Central memory CD4-positive, alpha-beta T cell (primary cell): ENCODE data around the gene NCF4.
A peak's percentile ranks its signal among the peaks of the same experiment; 100 is the strongest.

Experiments used
- DNase-seq: peaks from one replicate; pipeline ENCODE4 v3.0.0; 2022
- total RNA-seq, 3 experiments: gene quantifications; one replicate each; lab custom pipeline; 2026; lab: John Stamatoyannopoulos, UW

Gene NCF4
- 0.53 to 10.4 (median 10.4) reads per million in 3 experiments for total RNA-seq

DNA sequence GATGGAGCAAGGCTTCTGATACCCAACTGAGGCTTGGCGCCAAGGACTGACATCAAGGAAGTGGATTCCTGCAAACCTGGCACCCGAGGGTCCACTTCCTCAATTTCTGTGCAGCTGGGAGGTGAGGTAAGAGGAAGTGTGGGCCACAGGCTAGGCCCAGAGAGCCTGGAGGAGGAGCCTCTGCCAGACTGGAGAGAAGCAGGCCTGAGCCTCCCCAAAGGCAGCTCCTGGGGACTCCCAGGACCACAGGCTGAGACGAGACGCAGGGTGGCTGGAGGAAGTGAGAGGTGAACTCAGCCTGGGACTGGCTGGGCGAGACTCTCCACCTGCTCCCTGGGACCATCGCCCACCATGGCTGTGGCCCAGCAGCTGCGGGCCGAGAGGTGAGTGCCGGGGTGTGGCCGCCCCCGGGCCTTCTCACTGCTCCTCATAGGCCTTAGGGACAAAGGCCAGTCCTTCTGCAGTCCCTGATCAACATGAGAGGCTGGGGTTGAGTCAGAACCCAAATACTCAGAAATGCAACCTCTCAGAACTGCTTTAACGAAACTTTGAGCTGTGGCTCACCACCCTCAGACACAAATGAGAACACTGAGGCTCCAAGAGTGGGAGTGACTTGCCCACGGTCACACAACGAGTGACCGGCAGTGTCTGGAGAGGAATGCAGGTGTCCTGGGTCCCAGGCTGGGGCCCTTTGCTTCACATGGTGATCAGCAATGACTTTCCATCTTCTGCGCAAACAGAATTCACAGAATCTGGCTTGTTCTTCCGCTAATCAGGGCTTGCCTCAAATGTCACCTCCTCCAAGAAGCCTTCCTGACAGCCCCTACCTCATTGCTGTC, at the start of gene NCF4:
Gene NCF4, plus strand, starts transcription at position 186 of the 839 bp plus-strand sequence. Its CDS starts 166 bp downstream, at position 352.
- peak; percentile 21 for DNase-seq

DNA sequence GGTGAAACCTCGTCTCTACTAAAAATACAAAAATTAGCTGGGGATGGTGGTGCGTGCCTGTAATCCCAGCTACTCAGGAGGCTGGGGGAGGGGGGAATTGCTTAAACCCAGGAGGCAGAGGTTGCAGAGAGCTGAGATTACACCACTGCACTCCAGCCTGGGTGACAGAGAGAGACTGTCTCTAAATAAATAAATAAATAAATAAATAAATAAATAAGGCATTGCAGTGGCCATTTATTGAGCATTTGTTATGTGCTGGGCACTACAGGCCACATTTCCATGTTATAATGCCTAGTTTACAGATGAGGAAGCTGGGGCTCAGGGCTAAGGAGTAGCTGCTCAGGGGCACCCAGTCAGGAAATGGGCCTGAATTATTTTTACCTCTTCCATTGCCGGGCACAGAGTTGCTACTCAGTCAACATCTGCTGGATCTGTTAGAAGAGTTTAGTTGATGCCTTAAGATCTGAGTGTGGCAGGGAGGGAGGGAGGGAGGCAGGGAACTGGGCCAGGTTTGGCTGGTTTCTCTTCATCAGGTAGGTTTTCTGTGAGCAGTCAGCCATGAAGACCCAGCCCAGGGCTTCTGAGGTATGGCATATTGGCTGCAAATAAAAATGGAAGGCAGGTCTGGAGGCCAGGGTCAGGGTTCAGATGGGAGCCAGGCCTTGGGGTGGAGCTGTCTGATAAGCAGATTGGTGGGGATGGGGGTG, 49.6 kb upstream of the NCF4 start:
- no peak for DNase-seq

DNA sequence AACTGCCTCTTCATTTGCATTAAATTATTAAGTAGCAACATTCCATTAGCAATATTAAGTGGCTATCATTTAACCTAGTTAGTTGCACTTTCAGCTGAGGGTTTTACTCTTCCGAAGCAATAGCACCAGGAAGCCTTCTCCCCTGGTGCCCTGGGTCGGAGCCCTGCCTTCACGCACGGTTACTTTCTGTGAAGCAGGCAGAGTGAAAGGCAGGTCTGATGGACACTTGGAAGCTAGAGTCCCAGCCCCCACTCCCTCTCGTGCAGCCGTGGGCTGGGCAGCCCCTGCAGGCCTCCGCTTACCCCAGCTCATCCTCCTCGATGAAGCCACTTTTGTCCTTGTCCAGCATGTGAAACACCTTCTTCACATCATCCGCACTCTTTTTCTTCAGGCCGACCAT, 46.0 kb upstream of the NCF4 start:
- no peak for DNase-seq

DNA sequence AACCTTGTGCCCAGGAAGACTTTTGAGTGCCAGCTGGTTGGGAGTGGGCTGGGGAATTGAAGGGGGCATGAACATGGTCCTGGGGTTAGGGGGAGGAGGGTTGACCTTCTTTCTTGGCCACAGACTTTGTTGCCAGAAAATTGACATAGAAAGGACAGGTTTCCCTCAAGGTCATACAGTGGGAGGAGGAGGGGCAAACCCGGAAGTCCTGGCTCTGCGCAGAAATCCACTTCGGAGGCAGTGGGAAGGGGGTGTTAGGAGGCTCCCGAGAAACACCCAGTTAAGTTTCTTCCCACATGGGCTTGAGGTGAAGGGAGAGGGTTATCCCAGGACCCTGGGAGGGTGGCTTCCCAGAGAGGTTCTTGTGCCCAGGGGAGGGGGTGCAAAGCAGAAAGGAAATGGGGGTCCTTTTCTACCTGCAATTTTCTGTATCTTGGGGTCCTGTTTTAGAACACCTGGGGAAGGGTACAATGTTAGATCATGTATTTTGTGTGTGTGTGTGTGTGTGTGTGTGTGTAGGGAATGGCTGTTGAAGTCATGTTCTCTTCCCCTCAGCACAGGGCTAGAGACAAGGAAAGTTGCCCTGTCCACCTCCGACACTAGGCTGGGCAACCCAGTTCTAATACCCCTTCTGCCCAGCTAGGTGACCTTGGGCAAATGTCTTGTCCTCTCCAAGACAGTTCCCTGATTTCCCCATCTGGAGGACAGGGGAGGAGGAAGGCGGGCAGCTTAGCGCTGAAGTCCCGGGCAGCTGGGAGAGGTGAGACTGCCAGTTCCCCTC, 45.1 kb upstream of the NCF4 start:
- no peak for DNase-seq

DNA sequence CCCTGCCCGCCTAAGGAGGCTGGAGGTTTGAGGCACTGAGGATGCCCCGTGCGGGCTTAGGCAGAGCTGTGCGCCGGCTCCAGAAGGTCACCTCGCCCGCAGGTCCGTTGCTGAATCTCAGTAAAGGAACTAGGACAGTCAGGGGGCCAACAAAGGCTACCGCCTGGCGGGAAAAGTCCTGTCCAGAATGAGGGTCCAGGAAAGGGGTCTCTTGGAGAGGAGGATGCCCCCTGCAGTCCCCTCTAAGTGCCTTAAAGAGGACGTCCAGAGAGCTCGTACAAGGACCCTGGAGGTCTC, 44.5 kb upstream of the NCF4 start:
- no peak for DNase-seq

DNA sequence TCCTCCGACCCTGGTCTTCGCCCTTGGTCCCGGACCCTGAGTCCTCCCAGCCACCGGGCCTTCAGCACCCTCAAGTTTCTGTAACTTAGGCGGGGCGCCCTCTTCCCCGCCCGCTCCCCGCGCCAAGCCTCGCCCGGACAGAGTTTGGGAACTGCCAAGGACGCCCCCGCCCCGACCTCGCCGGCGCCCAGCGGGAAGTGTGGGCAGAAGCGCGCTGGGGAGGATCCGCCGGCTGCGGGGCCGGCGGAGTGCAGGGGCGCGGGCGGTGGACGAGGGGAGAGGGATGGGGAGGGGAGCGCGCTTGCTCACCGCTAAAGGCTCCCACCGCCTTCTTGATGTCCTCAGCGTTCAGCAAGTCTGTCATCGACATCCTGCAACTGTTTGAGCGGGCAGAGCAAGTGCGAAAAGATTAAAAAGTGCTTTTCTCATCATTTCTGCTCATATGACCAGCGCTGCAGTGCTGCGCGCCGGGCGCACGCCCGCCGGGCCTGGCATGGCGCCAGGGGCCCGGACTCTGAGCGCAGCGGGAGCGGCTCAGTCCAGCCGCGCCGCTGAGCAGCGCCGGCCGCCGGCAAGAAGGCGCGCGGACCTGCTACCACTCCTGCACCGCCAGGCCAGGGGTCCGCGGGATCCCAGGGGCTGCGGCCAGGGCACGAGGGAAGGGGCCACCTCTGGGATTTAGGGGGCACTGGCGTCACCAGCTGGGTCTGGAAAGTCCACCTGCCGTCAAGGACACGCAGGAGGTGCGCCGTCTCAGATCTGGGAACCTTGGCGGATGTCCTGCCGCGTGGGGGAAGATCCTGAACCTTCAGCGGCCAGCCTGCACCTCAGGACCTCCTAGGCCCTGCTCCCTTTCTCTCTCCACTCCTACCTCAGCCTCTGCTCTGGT, 43.9 kb upstream of the NCF4 start, which contains the start of gene PVALB:
Gene PVALB, minus strand, starts transcription at position 400 of the 889 bp plus-strand sequence. Its CDS starts 30 bp downstream, at position 370.
- DNase-seq, result no peak

DNA sequence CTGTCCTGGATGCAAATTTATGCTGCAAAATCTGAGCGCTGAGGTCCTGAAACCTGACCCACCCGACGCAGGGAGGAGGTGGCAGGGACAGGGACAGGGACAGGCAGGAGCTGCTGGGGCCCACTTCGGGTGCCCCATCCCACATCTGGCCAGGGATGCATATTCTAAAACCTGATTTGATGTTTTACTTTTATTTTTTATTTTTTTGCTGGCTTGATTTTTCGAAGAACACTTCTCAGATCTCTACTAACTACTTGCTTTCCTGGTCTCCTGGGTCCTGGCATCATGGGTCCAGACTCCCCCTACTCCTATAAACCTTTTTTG, 43.3 kb upstream of the NCF4 start:
- no peak for DNase-seq

DNA sequence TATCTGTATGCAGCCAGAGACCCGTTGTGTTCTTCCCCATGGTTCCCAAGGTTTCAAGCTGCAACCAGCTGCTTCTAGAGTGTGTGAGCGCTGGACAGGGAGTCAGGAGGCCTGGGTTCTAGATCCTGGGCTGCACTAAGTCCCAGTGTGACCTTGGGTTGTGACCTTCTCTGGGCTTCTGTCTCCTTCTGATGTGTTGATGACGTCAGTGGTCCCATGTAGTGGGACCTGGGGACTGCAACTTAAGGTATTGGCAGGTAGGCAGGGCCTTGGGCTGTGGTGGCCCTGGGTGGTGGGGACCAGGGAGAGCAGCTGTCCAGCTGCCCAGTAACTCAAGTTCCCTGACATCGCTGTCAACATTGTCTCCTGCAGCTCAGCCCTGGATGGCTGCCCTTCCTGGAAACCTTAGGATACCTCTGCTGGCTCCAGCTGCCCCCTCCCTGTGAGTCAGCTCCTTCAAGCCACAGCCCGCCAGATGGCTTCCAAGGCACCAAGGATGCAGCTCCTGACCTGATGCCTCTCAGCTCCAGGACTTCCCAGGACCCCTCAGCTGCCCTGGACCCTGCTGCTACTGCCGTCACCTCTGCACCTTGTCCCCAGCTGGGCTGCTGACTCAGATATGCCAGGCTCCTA, 42.7 kb upstream of the NCF4 start:
- no peak for DNase-seq

DNA sequence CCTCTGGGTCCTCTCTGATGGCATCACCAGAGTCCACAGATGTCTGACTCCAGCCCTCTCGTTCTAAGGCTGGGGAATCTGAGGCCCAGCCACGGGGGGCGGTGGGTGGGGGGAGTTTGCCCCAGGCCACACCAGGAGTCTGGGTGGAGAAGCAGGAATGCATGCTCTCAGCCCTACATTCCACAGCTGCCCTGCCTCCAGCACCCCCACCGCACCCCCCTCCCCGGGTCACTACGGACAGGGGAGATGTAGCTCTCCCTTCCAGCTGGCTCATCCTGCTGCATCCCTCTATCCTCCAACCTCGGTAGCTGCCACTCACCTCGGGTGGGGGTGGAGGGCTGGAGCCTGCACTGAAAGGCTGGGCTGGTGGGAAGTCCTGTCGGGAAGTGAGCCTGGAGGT, 41.7 kb upstream of the NCF4 start:
- DNase-seq, result no peak

DNA sequence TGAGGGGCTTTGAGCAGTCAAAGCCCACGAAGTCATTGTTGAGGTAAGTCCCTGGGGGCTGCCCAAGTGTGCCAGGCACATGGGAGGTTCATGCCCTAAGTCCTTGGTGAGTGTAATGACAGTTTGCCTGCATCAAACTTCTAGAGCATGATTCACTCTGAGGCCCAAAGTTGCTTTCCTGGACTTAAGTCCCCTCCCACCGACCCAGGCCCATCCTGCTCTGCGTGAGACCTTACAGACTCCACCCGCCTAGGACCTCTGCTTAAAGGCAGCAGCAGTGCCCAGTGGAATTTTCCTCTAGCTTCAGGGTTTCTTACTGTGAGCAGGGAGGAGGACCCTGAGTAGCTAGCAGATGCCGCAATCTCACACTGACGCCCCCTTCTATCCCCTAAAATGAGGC, 38.2 kb upstream of the NCF4 start:
- no peak for DNase-seq

DNA sequence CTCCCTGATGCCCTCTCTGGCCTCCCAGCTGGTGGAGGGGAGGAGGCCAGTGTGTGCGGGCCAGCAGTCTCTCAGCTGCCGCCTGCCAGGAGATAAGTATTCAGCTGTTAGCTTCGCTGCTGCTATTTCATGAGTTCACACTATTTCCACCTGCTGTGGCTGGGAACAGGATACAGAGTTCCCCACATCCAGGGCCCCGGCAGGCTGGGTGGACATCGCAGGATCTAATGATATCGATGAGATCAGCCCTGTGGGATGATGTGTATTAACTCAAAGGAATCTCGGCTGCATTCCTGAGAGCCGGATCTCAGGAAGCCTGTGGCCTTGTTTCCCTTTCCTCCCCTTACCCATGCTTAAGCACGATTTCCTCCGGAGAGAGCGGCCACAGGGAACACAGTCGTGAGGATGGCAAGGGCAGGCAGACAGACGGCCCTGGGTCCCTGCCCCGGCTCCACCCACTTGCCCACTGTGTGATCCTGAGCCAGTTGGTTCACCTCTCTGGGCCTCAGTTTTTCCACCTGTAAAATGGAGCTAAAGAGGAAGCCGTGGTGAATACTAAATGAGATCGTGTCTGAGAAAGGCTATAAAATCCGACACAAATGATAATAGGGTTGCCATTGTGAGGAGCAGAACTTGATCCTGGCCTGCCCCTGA, 37.5 kb upstream of the NCF4 start:
- no peak for DNase-seq

DNA sequence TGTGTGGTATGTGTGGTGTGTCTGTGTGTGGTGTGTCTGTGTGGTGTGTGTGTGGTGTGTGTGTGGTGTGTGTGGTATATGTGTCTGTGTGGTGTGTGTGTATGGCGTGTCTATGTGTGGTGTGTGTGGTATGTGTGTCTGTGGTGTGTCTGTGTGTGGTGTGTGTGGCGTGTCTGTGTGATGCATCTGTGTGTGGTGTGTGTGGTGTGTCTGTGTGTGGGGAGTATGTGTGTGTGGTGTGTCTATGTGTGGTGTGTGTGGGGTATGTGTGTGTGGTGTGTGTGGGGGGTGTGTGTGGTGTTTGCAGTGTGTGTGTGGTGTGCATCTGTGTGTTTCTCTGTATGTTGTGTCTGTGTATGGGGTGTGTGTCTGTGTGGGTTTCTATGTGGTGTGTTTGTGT, 36.2 kb upstream of the NCF4 start:
- no peak for DNase-seq

DNA sequence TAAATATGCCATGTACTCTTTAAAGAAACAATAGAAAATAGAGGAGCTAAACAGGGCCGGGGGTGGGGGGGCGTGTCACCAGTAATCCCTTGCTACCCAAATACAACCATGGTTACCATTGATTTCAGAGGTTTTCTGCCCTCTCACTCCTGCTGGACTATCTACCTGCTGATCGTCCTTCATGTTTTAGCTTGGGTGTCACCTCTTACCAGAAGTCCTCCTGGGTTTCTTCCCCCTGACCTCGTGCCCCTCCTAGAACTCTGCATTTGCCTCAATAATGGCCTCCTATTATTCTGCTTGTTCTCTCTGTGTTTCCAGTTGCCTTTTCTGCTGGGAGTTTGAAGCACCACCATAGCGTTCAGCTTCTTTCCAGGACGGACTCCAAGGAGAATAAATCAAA, 34.5 kb upstream of the NCF4 start:
- no peak for DNase-seq

DNA sequence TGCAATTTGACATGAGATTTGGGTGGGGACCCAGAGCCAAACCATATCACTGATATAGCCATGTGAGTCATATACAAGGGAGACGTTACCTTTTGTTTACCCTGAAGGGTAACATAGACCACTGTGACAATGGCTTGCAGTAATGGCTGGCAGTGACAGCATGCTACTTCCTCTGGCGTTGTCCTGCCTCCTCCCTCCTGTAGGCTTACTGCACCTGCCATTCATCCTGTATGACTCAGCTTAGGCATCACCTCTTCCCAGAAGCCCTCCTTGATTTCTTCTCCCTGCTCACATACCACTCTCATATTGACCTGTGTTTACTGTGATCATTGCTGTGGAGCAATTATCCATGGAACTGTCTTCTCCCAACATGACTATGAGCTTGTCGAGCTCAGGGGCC, 32.0 kb upstream of the NCF4 start:
- DNase-seq, result no peak

DNA sequence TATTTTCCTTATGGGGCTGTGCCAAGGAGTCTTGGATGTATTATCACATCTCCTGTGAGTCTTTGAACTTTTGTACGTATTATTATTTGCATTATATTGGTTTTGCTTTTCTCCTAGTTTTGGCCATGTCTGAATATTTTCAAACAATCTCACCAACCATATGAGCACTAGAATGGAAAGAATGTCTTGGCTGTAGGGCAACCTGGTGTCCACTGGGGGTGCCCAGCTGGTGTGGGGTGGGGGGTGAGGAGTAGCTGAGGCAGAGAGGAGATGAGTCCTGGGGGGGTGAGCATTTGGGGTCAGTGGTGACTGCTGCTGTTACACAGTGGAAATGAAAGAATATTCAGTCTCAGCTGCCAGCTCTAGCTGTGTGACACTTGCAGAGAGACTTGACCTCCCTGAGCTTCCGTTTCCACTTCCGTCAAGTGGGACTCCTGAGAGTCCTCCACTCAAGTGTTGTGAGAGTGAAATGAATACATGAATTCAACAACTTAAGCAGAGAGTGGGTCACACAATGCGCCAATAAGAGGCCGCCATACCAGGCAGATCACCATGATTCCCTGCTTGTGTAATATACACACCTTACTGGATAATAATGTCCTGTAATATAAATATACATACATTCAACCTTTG, 31.3 kb upstream of the NCF4 start:
- DNase-seq, result no peak

DNA sequence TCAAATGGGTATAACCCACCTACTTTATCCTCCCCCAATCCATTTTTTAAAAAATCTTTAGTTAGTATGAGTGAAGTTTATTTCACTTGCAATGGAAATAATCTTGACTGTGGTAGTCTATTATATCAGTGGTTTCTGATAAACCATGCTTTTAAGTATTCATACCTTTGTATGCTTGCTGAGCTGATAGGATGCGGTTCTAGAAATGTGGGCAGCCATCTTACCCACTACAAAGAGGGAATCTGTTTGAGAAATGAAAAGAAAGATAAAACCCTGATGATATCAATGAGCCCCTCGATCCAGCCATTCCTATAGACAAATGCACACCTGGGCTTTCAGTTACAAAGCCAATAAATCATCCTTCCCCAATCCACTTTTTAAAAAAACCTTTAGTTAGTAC, 30.2 kb upstream of the NCF4 start:
- DNase-seq, result peak; percentile 48

DNA sequence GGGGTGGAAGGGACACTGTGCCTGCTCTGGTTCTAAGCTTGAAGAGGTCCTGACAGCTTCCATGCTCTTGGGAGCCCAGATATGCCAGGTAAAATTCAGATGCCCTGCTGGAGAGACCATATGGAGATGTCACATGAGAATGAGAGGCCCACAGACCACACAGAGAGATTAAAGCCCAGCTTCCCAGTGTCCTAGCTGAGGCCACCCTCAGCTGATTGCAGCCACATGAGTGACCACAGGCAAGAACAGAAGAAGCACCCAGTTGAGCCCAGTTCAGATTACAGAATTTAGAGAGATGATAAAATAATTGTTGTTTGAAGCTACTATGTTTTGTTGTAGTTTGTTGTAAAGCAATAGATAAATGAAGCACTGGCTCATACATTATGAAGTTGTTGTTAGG, 29.6 kb upstream of the NCF4 start:
- DNase-seq, result no peak

DNA sequence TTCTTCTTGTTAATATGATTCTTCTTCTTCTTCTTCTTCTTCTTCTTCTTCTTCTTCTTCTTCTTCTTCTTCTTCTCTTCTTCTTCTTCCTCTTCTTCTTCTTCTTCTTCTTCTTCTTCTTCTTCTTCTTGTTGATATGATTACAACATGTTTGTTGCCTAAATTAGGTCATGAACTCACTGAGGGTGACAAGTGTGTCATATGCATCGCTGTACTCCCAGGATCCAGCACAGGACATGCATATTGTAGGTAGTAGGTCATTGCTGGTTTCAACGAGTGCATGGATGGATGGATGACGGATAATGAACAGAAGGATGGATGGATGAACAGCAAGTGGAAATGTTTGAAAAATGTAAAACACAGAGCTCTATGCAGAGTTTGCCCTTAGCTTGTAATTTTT, 29.1 kb upstream of the NCF4 start:
- no peak for DNase-seq

DNA sequence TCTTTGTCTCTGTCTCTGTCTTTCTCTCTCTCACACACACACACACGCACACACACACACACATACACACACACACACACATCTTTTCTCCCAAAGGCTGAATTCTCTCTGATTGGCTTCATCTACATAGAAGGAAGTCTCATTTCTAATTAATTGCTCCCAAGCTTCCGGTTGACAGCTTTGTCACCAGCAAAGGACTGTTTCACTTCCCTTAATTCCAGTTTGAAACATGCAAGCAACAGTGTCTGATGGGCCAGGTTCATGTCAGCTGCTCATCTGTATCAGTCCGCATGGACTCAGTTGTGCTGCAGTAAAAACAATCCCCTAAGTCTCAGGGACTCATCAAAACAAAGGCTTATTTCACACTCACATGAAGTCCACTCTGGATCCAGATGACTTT, 27.7 kb upstream of the NCF4 start:
- DNase-seq, result no peak

DNA sequence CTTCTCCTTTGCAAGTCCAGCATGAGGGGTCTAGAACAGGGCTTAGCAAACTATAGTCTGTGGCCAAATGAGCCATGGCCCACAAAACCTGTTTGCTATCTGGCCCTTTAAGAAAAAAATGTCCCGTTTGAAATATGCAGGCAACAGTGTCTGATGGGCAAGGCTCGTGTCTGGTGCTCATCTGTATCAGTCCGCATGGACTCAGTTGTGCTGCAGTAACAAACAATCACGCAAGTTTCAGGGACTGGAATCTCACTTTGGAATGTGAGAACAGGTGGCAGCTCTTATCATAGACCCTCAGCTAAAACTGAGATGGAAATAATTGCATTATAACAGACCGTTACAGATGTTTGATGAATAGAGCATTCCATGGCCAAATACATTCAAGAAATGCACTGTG, 24.9 kb upstream of the NCF4 start:
- no peak for DNase-seq
